ENCODE results near the gene FAM221B.

- no peak for TF ChIP-seq CTCF (IDR thresholded peaks at IDR 0.05)
- no peak for TF ChIP-seq POLR2A (IDR thresholded peaks at IDR 0.05)
Observed at GRCh38 chr9:35858458-35858857, 29.9 kb upstream of the FAM221B start.
